Measurements from ENCODE around the gene CFAP70. TPM values are rescaled to one million over a fixed set of nuclear protein-coding genes. Genes with fewer than 3 reads are reported as not detected.

CFAP70 gene
- total and polyA plus RNA-seq, 2 of the 8 experiments (the other 6 are each of a cell fraction or from before 2014, with no cell fraction given): 0.21 to 0.30 TPM

DNA sequence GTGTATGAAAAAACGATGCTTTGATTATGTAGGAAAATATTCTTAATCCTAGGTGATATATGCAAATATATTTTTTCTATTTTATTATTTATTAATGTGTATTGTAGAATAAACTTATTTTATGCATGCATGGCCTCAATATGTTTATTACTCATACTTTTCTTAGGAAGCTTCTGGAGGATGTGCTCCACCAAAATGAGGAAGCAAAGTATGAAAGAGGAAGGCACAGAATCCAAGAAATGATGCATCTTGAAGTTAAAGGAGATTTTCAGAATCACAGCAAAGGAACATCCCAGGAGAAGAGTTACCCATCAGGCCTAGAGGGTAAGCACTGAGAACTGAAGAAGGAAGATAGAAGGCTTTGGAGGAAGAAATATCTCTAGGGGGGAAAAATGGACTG is 71.2 kb downstream of the CFAP70 start:
- 96% methylated on average over 1 of the region's 1 CpG; no CpG with 5 or more reads in 1 of the 2 experiments for WGBS, 2 experiments (ENCODE audit: extremely low coverage in 1 of 2, insufficient coverage in 1 of 2, insufficient read length in 1 of 2, insufficient replicate concordance in 2 of 2, low coverage in 1 of 2, low lambda C conversion rate in 2 of 2, missing lambda C conversion rate in 1 of 2)
- no peak overlapping the region for H2BK12ac ChIP-seq (ENCODE audit: low read depth, low read length)
- H2BK15ac ChIP-seq (ENCODE audit: low read length): no peak overlapping the region
- no peak for FAIRE-seq
- H2BK5ac ChIP-seq (ENCODE audit: low read depth, low read length): no peak overlapping the region
- no peak overlapping the region for H3K18ac ChIP-seq (ENCODE audit: extremely low read depth, low read length)
- H4K5ac ChIP-seq (ENCODE audit: insufficient read length, low read depth, low read length): no peak overlapping the region
- H4K8ac ChIP-seq (ENCODE audit: extremely low read depth, insufficient read depth, low read length): no peak overlapping the region
- H3K79me1 ChIP-seq (ENCODE audit: low read depth, low read length): no peaks in the 10 kb centered on the region
- no peak overlapping the region for H2AFZ ChIP-seq (ENCODE audit: low read length)
- H2BK20ac ChIP-seq (ENCODE audit: low read length): no peak overlapping the region
- no peak overlapping the region for H2BK120ac ChIP-seq (replicated peaks; ENCODE audit: low read depth, low read length)
- no peaks in the 10 kb centered on the region for H3K4me1 ChIP-seq (replicated peaks in 1 of 4; ENCODE audit: control insufficient read depth in 3 of 4, insufficient read depth in 4 of 4, low read length in 3 of 4)
- no peaks in the 10 kb centered on the region for H4K20me1 ChIP-seq (replicated peaks in 1 of 2; ENCODE audit: control insufficient read depth in 1 of 2, insufficient read depth in 2 of 2, low read length in 2 of 2)
- H3K23me2 ChIP-seq (ENCODE audit: low read depth, low read length): no peaks in the 10 kb centered on the region
- H4K91ac ChIP-seq (replicated peaks; ENCODE audit: insufficient read length, low read length): no peak overlapping the region
- H2AK5ac ChIP-seq (ENCODE audit: low read depth, low read length): no peak overlapping the region
- H3K14ac ChIP-seq (ENCODE audit: insufficient read length): no peak overlapping the region
- H3K9me3 ChIP-seq (ENCODE audit: insufficient read depth in 2 of 2, low read depth in 1 of 2, low read length in 1 of 2): peaks cover 2 to 4% of the 10 kb centered on the region in 2 experiments; a peak in 3 of 4 replicates
- H3K4ac ChIP-seq (replicated peaks; ENCODE audit: insufficient read length, low read depth, low read length): no peak overlapping the region
- ChIA-PET POLR2A (ENCODE audit: partially characterized antibody) (no interaction called here), CTCF (ENCODE audit: partially characterized antibody) (no interaction called here)
- no peak overlapping the region for H3K9ac ChIP-seq (replicated peaks in 1 of 4; ENCODE audit: extremely low read depth in 1 of 4, low read depth in 3 of 4, low read length in 3 of 4)
- H3K23ac ChIP-seq (ENCODE audit: insufficient read length): no peak overlapping the region
- no peak overlapping the region for H3K27ac ChIP-seq (ENCODE audit: low read depth, low read length)
- no peaks in the 10 kb centered on the region for H3K36me3 ChIP-seq (ENCODE audit: control insufficient read depth in 2 of 4, insufficient read depth in 4 of 4, low read length in 3 of 4)
- H3K56ac ChIP-seq (replicated peaks; ENCODE audit: insufficient read length, low read depth, low read length): no peak overlapping the region
- H3K79me2 ChIP-seq (ENCODE audit: control insufficient read depth in 1 of 2, insufficient read depth in 2 of 2, low read length in 2 of 2): no peaks in the 10 kb centered on the region
- H3K4me3 ChIP-seq (ENCODE audit: extremely low read depth in 1 of 4, insufficient read depth in 2 of 4, low read depth in 3 of 4, low read length in 4 of 4): no peak overlapping the region
- no peak for DNase-seq (ENCODE audit: low read depth in 1 of 2, low spot score in 2 of 2)
- no peaks in the 10 kb centered on the region for H3K27me3 ChIP-seq (replicated peaks in 1 of 4; ENCODE audit: control insufficient read depth in 3 of 4, extremely low read depth in 1 of 4, insufficient read depth in 3 of 4, low read length in 3 of 4)
- H3K4me2 ChIP-seq (ENCODE audit: insufficient read depth in 1 of 2, low read depth in 2 of 2, low read length in 2 of 2): no peak overlapping the region
- TF ChIP-seq EZH2 (IDR thresholded peaks at IDR 0.05; ENCODE audit: low read depth, low read length, severe bottlenecking) (no peak), TAF7 (optimal IDR thresholded peaks at IDR 0.05; ENCODE audit: borderline replicate concordance, low read depth, low read length) (no peak), HDAC2 (IDR thresholded peaks at IDR 0.05; ENCODE audit: borderline replicate concordance in 1 of 2, low read depth in 2 of 2, low read length in 2 of 2) (no peak), TEAD4 (IDR thresholded peaks at IDR 0.05; ENCODE audit: low read depth, low read length) (no peak), CEBPB (IDR thresholded peaks at IDR 0.05; ENCODE audit: low read depth, low read length) (no peak), CTBP2 (IDR thresholded peaks at IDR 0.05; ENCODE audit: borderline replicate concordance, insufficient read depth, insufficient read length, low read length) (no peak), RFX5 (IDR thresholded peaks at IDR 0.05; ENCODE audit: borderline replicate concordance, low read depth, low read length) (no peak), RAD21 (IDR thresholded peaks at IDR 0.05 in 1 of 2, conservative IDR thresholded peaks at IDR 0.05 in 1 of 2; ENCODE audit: low read depth in 2 of 2, low read length in 2 of 2) (no peak), KDM4A (IDR thresholded peaks at IDR 0.05; ENCODE audit: low read depth, low read length, severe bottlenecking) (no peak), ASH2L (IDR thresholded peaks at IDR 0.05; ENCODE audit: low read length) (no peak), BACH1 (IDR thresholded peaks at IDR 0.05; ENCODE audit: low read length) (no peak), JUND (IDR thresholded peaks at IDR 0.05; ENCODE audit: low read length) (no peak), CBX5 (IDR thresholded peaks at IDR 0.05; ENCODE audit: low read depth, low read length) (no peak)
- TF ChIP-seq, protein P1, sequence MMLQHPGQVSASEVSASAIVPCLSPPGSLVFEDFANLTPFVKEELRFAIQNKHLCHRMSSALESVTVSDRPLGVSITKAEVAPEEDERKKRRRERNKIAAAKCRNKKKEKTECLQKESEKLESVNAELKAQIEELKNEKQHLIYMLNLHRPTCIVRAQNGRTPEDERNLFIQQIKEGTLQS (IDR thresholded peaks at IDR 0.05; ENCODE audit: insufficient read depth, low read depth, low read length): no peak
